GM20431 (cell line): Measurements from ENCODE around the gene NUP210.

Source experiments
- in situ Hi-C: fragments of 300-500 bp; cut with MseI, MboI; formaldehyde crosslinking; loops from one replicate; pipeline ENCODE4 v1.15.0; 2020; ENCODE audit warnings: low sequenced_read_pairs; ENCODE audit not compliant: unreplicated experiment

The NUP210 gene

GRCh38 chr3:13358051-13358450, 62.1 kb downstream of the NUP210 start:
- in situ Hi-C loops, result no loop called here

- in situ Hi-C loops, result no loop called here
Measured at GRCh38 chr3:13357074-13357473, 63.0 kb downstream of the NUP210 start.

- in situ Hi-C loops, result no loop called here
Measured at GRCh38 chr3:13353936-13354542, 66.1 kb downstream of the NUP210 start.

- in situ Hi-C loops, result no loop called here
Measured at GRCh38 chr3:13353506-13353905, 66.6 kb downstream of the NUP210 start.

- in situ Hi-C loops, result no loop called here
Measured at GRCh38 chr3:13352621-13353131, 67.4 kb downstream of the NUP210 start.

- in situ Hi-C loops, result no loop called here
Measured at GRCh38 chr3:13349823-13350222, 70.3 kb downstream of the NUP210 start.

- in situ Hi-C loops, result no loop called here
Measured at GRCh38 chr3:13348661-13349396, 71.3 kb downstream of the NUP210 start.

GRCh38 chr3:13348100-13348499, 72.0 kb downstream of the NUP210 start:
- in situ Hi-C loops, result no loop called here

GRCh38 chr3:13347390-13347950, 72.7 kb downstream of the NUP210 start:
- in situ Hi-C loops, result no loop called here

GRCh38 chr3:13346481-13347389, 73.4 kb downstream of the NUP210 start:
- in situ Hi-C loops, result no loop called here

- in situ Hi-C loops, result no loop called here
Measured at GRCh38 chr3:13345772-13346171, 74.3 kb downstream of the NUP210 start.

- in situ Hi-C loops, result no loop called here
Measured at GRCh38 chr3:13345284-13345683, 74.8 kb downstream of the NUP210 start.

- in situ Hi-C loops, result no loop called here
Measured at GRCh38 chr3:13344663-13345062, 75.5 kb downstream of the NUP210 start.

GRCh38 chr3:13343601-13344000, 76.5 kb downstream of the NUP210 start:
- in situ Hi-C loops, result no loop called here

GRCh38 chr3:13341229-13341905, 78.8 kb downstream of the NUP210 start:
- in situ Hi-C loops, result no loop called here

- in situ Hi-C loops, result no loop called here
Measured at GRCh38 chr3:13339833-13340232, 80.3 kb downstream of the NUP210 start.

GRCh38 chr3:13338996-13339395, 81.1 kb downstream of the NUP210 start:
- in situ Hi-C loops, result no loop called here

GRCh38 chr3:13338231-13338630, 81.9 kb downstream of the NUP210 start:
- in situ Hi-C loops, result no loop called here

- in situ Hi-C loops, result no loop called here
Measured at GRCh38 chr3:13336592-13336991, 83.5 kb downstream of the NUP210 start.

GRCh38 chr3:13335503-13335902, 84.6 kb downstream of the NUP210 start:
- in situ Hi-C loops, result no loop called here
